IPS-18a (cell line): ENCODE results near the gene KIF4B.
"Not testable (repeated sequence)": the region's sequence is repeated elsewhere in the genome, so short reads cannot be mapped to it uniquely, and the experiment has no call there.

Source experiments
- H3K27ac ChIP-seq: one replicate; pipeline ENCODE4 v1.5.1; 2013; ENCODE audit warnings: low read length
- H3K27me3 ChIP-seq: one replicate; pipeline ENCODE4 v1.6.1; 2013; ENCODE audit warnings: mild to moderate bottlenecking, low read length; ENCODE audit not compliant: control insufficient read depth, insufficient read depth
- H3K36me3 ChIP-seq: one replicate; pipeline ENCODE4 v1.6.1; 2013; ENCODE audit warnings: low read depth, low read length; ENCODE audit not compliant: control insufficient read depth
- H3K4me1 ChIP-seq: one replicate; pipeline ENCODE4 v1.6.1; 2013; ENCODE audit warnings: low read depth, low read length; ENCODE audit not compliant: control insufficient read depth
- H3K4me3 ChIP-seq: one replicate; pipeline ENCODE4 v1.5.1; 2013; ENCODE audit warnings: low read length
- H3K9ac ChIP-seq: one replicate; pipeline ENCODE4 v1.6.1; 2013; ENCODE audit warnings: mild to moderate bottlenecking, low read length, moderate library complexity
- H3K9me3 ChIP-seq: one replicate; pipeline ENCODE4 v1.6.1; 2013; ENCODE audit warnings: low read depth, low read length; ENCODE audit not compliant: control insufficient read depth

The KIF4B gene

DNA sequence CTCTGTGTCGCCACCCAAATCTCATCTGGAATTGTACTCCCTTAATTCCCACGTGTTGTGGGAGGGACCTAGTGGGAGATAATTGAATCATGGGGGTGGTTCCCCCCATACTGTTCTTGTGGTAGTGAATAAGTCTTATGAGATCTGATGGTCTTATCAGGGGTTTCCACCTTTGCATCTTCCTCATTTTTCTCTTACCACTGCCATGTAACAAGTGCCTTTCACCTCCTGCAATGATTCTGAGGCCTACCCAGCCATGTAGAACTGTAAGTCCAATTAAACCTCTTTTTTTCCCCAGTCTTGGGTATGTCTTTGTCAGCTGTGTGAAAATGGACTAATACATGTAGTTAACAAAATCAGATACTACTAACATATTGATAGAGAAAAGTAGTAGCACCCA lies 35.3 kb upstream of the KIF4B start:
- not testable (repeated sequence) for H3K27ac ChIP-seq, H3K9ac ChIP-seq, H3K4me3 ChIP-seq, H3K9me3 ChIP-seq, H3K27me3 ChIP-seq, H3K4me1 ChIP-seq, H3K36me3 ChIP-seq

GRCh38 chr5:154984946-154985516 lies 28.5 kb upstream of the KIF4B start:
- no peaks in the 10 kb centered on the region for H3K36me3 ChIP-seq
- H3K9ac ChIP-seq = no peak overlapping the region
- no peaks in the 10 kb centered on the region for H3K4me1 ChIP-seq
- H3K4me3 ChIP-seq = no peak overlapping the region
- H3K27me3 ChIP-seq = no peaks in the 10 kb centered on the region
- no peaks in the 10 kb centered on the region for H3K9me3 ChIP-seq
- H3K27ac ChIP-seq = no peak overlapping the region

DNA sequence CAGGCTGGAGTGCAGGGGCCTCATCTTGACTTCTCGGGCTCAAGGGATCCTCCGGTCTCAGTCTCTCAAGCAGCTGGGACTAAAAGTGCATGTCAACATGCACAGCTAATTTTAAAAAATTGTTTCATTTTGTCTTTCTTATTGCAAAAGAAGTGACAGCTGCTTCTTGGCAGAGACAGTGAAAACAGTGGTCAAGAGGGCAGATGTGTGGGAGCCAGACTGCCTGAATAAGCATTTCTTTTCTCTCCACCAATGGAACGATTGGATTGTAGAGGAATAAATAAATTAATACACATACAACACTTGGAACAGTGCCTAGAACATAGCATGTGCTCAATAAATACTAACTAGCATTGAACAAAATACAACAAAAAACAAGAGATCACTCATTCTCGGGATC lies 27.4 kb upstream of the KIF4B start:
- Histone ChIP-seq H3K36me3 (no peaks in the 10 kb centered on the region), H3K9me3 (no peaks in the 10 kb centered on the region), H3K27ac (no peak overlapping the region), H3K4me3 (no peak overlapping the region), H3K9ac (no peak overlapping the region), H3K27me3 (no peaks in the 10 kb centered on the region), H3K4me1 (no peaks in the 10 kb centered on the region)

DNA sequence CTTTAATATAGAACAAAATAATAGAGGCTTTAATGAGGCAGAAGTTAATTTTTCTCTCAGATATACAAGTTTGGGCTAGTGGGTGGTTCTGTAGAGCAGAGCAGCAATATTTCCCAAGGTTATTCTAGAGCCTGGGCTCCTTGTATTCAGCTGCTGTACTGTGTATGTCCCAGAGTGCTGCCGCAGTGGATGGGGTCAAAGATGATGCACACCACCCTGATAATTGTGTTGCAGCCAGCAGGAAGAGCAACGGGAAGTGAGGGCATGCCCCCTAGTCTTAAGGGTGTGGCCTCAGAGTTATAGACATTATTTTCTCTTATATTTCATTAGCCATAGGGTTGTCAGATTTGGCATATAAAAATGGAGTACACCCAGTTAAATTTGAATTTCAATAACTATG lies 23.9 kb upstream of the KIF4B start:
- Histone ChIP-seq H3K9ac (no peak overlapping the region), H3K27ac (no peak overlapping the region), H3K4me3 (no peak overlapping the region), H3K9me3 (no peaks in the 10 kb centered on the region), H3K27me3 (no peaks in the 10 kb centered on the region), H3K36me3 (no peaks in the 10 kb centered on the region), H3K4me1 (no peaks in the 10 kb centered on the region)

GRCh38 chr5:154993461-154993860 lies 20.1 kb upstream of the KIF4B start:
- Histone ChIP-seq H3K9me3 (no peaks in the 10 kb centered on the region), H3K36me3 (no peaks in the 10 kb centered on the region), H3K27ac (no peak overlapping the region), H3K4me3 (no peak overlapping the region), H3K9ac (no peak overlapping the region), H3K27me3 (no peaks in the 10 kb centered on the region), H3K4me1 (no peaks in the 10 kb centered on the region)

DNA sequence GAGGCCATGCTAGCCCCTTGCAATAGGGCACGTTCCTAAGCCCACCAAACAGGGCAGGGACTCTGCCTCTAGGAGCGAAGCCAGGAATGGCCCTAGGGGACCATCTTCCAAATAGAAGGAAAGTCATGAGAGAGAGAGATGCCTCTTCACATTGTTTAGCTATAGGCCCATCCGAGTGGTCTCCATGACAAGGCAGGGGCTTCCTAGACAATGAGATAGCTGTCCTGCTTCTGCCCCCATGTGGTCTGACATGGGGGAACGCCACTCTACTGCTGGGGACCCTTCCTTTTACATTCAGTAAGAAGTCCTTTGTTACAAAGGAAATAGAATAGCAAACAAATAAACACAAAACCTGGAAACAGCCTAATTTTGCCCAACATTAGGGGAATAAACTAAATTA lies 17.9 kb upstream of the KIF4B start:
- no peak overlapping the region for H3K4me3 ChIP-seq
- no peaks in the 10 kb centered on the region for H3K36me3 ChIP-seq
- no peaks in the 10 kb centered on the region for H3K4me1 ChIP-seq
- no peaks in the 10 kb centered on the region for H3K27me3 ChIP-seq
- no peak overlapping the region for H3K27ac ChIP-seq
- no peak overlapping the region for H3K9ac ChIP-seq
- H3K9me3 ChIP-seq = no peaks in the 10 kb centered on the region

GRCh38 chr5:154997746-154998145 lies 15.8 kb upstream of the KIF4B start:
- Histone ChIP-seq H3K4me1 (no peaks in the 10 kb centered on the region), H3K27me3 (no peaks in the 10 kb centered on the region), H3K36me3 (no peaks in the 10 kb centered on the region), H3K4me3 (no peak overlapping the region), H3K9ac (no peak overlapping the region), H3K9me3 (no peaks in the 10 kb centered on the region), H3K27ac (no peak overlapping the region)

- H3K36me3 ChIP-seq = no peaks in the 10 kb centered on the region
- no peak overlapping the region for H3K9ac ChIP-seq
- no peak overlapping the region for H3K27ac ChIP-seq
- no peaks in the 10 kb centered on the region for H3K4me1 ChIP-seq
- H3K27me3 ChIP-seq = no peaks in the 10 kb centered on the region
- H3K4me3 ChIP-seq = no peak overlapping the region
- H3K9me3 ChIP-seq = no peaks in the 10 kb centered on the region
Measured at GRCh38 chr5:154999865-155000264, 13.7 kb upstream of the KIF4B start.

GRCh38 chr5:155001523-155001922 lies 12.0 kb upstream of the KIF4B start:
- Histone ChIP-seq H3K9me3 (no peaks in the 10 kb centered on the region), H3K4me3 (no peak overlapping the region), H3K27me3 (no peaks in the 10 kb centered on the region), H3K9ac (no peak overlapping the region), H3K36me3 (no peaks in the 10 kb centered on the region), H3K27ac (no peak overlapping the region), H3K4me1 (no peaks in the 10 kb centered on the region)

DNA sequence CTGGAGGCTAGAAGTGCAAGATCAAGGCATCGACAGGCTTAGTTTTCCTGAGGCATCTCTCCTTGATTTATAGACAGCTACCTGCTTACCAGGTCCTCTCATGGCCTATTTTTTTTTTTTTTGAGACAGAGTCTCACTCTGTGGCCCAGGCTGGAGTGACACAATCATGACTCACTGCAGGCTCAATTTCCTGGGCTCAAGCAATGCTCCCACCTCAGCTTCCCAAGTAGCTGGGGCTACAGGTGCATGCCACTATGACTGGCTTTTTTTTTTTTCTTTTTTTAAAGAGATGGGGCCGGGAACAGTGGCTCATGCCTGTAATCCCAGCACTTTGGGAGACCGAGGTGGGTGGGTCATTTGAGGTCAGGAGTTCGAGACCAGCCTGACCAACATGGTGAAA lies 10.8 kb upstream of the KIF4B start:
- not testable (repeated sequence) for H3K9ac ChIP-seq, H3K9me3 ChIP-seq, H3K27ac ChIP-seq, H3K4me1 ChIP-seq, H3K27me3 ChIP-seq, H3K36me3 ChIP-seq, H3K4me3 ChIP-seq

DNA sequence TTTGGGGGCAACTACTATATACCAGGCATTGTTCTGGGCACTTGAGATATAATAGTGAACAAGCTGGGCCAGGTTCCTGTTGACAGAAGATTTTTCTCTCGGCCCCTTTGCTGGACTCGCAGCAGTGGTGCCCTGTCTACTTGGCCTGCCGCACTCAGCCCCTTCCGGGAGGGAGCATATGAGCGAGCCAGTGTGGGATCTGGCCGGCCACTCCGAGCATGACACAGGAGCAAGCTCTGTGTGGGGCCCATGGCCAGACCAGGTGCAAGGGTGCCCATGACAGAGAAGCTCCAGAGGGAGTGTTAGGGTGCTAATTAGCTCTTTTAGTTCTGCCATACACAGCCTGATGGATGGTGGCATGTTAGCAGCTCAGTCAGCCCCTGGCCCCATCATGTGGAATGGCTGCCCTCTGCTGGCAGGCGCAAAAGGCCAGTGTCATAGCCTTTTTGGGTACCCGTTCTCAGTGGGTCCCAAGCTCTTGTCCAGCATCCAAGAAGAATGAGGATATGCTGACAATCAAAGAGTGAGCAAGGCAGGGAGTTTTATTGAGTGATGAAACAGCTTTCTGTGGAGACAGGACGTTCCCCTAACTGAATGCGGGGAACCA lies 9.3 kb upstream of the KIF4B start:
- Histone ChIP-seq H3K27me3 (no peaks in the 10 kb centered on the region), H3K27ac (no peak overlapping the region), H3K4me3 (no peak overlapping the region), H3K9ac (no peak overlapping the region), H3K36me3 (no peaks in the 10 kb centered on the region), H3K4me1 (no peaks in the 10 kb centered on the region), H3K9me3 (no peaks in the 10 kb centered on the region)

DNA sequence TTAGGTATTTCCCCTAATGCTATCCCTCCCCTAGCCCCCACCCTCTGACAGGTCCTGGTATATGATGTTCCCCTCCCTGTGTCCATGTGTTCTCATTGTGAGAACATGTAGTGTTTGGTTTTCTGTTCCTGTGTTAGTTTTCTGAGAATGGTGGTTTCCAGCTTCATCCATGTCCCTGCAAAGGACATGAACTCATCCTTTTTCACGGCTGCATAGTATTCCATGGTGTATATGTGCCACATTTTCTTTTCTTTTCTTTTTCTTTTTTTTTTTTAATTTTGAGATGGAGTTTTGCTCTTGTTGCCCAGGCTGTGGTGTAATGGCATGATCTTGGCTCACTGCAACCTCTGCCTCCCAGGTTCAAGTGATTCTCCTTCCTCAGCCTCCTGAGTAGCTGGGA lies 7.3 kb upstream of the KIF4B start:
- not testable (repeated sequence) for H3K4me1 ChIP-seq, H3K36me3 ChIP-seq, H3K4me3 ChIP-seq, H3K27ac ChIP-seq, H3K9ac ChIP-seq, H3K9me3 ChIP-seq, H3K27me3 ChIP-seq
